Uterus (tissue), 4 donors: ENCODE measurements around the gene AXIN1. TPM values are rescaled to one million over a fixed set of nuclear protein-coding genes. Genes with fewer than 3 reads are reported as not detected.

ENCODE experiments used
- DNase-seq, 2 donors: peaks; one replicate each; pipeline ENCODE4 v3.0.0-alpha.2; 2019 to 2020
- H3K27ac ChIP-seq, 2 donors: fragments of 200-600 bp; sonication (generic); 1 replicate in 1 of 2; 2 replicates in 1 of 2; pipeline ENCODE4 v1.5.1; 2016 to 2018
- H3K27me3 ChIP-seq, 2 donors: fragments of 200-600 bp; sonication (generic); one replicate each; pipeline ENCODE4 v1.5.1; 2018 to 2019; ENCODE audit warnings: control low read depth in 1 of 2
- H3K36me3 ChIP-seq, 2 donors: fragments of 200-600 bp; sonication (generic); one replicate each; pipeline ENCODE4 v1.5.1; 2019; ENCODE audit warnings: control low read depth in 1 of 2
- H3K4me1 ChIP-seq, 2 donors: fragments of 200-600 bp; sonication (generic); one replicate each; pipeline ENCODE4 v1.5.1; 2018 to 2019; ENCODE audit warnings: control low read depth in 1 of 2
- H3K4me3 ChIP-seq, 2 donors: fragments of 200-600 bp; sonication (generic); 1 replicate in 1 of 2; 2 replicates in 1 of 2; pipeline ENCODE4 v1.5.1; 2018 to 2019; ENCODE audit warnings: mild to moderate bottlenecking in 1 of 2
- H3K9me3 ChIP-seq, 2 donors: fragments of 200-600 bp; sonication (generic); one replicate each; pipeline ENCODE4 v1.5.1; 2019; ENCODE audit warnings: control low read depth in 1 of 2
- POLR2A ChIP-seq, 2 donors: fragments of 450-650 bp; IDR thresholded peaks; one replicate each; pipeline ENCODE4 v1.6.1; 2016; ENCODE audit warnings: antibody characterized with exemption in 2 of 2, mild to moderate bottlenecking in 1 of 2, moderate library complexity in 1 of 2
- intact Hi-C: fragments of 100-400 bp; cut with DNase I; formaldehyde crosslinking; loops from one replicate; pipeline ENCODE4 v1.15.1; 2023; ENCODE audit warnings: low total_unique reads
- total RNA-seq, 4 donors: library from RNA; depleted of rRNA in 3 of 4; stranded (reverse); fragments of >200 nt in 3 of 4; gene quantifications; one replicate each; pipeline versions ENCODE4 v1.1.0 to v1.2.4, GENCODE V29; 2014 to 2023
- TF ChIP-seq, protein P1 (sequence below), 4 experiments: fragments of 200-600 bp in 2 of 4; fragments of 450-650 bp in 2 of 4; sonication (generic) in 2 of 4; IDR thresholded peaks; one replicate each; pipeline ENCODE4 v1.5.1; 2016 to 2019; ENCODE audit warnings: antibody characterized with exemption in 4 of 4, mild to moderate bottlenecking in 2 of 4, moderate library complexity in 1 of 4
- donor health status: DM: yes; HTN: yes; CAD: no.

Gene AXIN1
- total RNA-seq, 4 donors from 2014 or later: 6.2 to 23.6 (median 19.9) TPM

GRCh38 chr16:297832-298231, 54.7 kb downstream of the AXIN1 start:
- Histone ChIP-seq H3K27ac (no peak overlapping the region), H3K27me3 (no peaks in the 10 kb centered on the region), H3K4me1 (no peaks in the 10 kb centered on the region), H3K36me3 (no peaks in the 10 kb centered on the region), H3K4me3 (no peak overlapping the region), H3K9me3 (no peaks in the 10 kb centered on the region)
- TF ChIP-seq, protein P1, sequence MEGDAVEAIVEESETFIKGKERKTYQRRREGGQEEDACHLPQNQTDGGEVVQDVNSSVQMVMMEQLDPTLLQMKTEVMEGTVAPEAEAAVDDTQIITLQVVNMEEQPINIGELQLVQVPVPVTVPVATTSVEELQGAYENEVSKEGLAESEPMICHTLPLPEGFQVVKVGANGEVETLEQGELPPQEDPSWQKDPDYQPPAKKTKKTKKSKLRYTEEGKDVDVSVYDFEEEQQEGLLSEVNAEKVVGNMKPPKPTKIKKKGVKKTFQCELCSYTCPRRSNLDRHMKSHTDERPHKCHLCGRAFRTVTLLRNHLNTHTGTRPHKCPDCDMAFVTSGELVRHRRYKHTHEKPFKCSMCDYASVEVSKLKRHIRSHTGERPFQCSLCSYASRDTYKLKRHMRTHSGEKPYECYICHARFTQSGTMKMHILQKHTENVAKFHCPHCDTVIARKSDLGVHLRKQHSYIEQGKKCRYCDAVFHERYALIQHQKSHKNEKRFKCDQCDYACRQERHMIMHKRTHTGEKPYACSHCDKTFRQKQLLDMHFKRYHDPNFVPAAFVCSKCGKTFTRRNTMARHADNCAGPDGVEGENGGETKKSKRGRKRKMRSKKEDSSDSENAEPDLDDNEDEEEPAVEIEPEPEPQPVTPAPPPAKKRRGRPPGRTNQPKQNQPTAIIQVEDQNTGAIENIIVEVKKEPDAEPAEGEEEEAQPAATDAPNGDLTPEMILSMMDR (IDR thresholded peaks at IDR 0.05): no peak
- intact Hi-C loops: no loop called here
- no peak for DNase-seq

DNA sequence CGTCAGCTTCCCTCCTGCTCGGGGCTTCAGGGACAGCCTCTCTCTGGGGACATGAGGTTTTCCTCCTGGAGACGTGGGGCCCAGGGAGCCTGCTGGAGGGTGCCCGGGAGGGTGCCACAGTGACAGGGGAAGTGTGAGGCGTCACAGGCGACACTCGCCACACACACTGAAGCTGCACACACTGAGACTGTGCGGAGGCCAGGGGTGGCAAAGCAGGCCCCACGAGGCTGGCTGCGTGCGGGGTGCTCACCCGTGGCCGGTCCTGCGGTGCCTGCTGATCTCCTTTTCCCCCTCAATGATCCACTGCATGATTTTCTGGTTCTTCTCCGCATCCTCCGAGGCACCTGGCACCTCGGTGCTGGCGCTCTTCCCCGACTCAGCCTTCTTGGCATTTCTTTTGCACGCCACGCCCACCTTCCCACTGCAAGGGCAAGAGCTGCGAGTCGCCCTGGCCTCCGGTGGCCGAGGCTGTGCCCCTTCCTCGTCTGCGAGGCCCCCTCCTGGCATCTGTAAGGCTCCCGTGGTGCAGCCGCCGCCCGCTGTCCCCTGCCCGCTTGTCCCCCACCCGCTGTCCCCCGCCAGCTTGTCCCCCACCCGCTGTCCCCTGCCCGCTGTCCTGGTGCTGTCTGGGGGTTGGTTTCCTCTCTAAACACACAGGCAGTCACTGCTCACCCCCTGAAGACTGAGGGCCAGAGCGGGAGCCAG, 55.6 kb downstream of the AXIN1 start:
- no peaks in the 10 kb centered on the region for H3K4me1 ChIP-seq
- DNase-seq: no peak
- no peaks in the 10 kb centered on the region for H3K27me3 ChIP-seq
- intact Hi-C loops: no loop called here
- H3K4me3 ChIP-seq: no peak overlapping the region
- H3K27ac ChIP-seq: no peak overlapping the region
- TF ChIP-seq, protein P1 (IDR thresholded peaks at IDR 0.05): no peak
- TF ChIP-seq POLR2A (IDR thresholded peaks at IDR 0.05): no peak
- no peaks in the 10 kb centered on the region for H3K36me3 ChIP-seq
- no peaks in the 10 kb centered on the region for H3K9me3 ChIP-seq

DNA sequence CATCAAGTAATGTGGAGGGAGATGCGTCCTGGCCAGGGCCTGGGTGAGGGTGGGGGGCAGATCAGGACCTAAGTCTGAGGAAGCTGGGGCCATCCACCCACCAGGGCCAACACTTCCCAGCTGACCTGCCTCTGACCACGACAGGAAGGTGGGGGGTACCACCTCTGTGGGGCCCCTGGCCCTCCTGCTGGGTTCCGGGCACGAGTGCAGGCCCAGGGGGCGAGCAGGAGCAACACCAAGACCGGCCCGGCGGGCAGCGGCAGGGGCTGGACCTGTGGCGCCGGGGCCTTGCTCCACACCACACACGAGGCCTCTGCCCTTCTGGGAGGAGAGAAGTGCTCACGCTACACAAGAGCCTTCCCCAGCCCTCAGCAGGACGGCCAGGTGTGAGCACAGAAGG, 56.2 kb downstream of the AXIN1 start:
- H3K27me3 ChIP-seq: no peaks in the 10 kb centered on the region
- H3K27ac ChIP-seq: no peak overlapping the region
- TF ChIP-seq POLR2A (IDR thresholded peaks at IDR 0.05): no peak
- TF ChIP-seq, protein P1 (IDR thresholded peaks at IDR 0.05): no peak
- no peak for DNase-seq
- H3K4me1 ChIP-seq: no peaks in the 10 kb centered on the region
- intact Hi-C loops: no loop called here
- H3K9me3 ChIP-seq: no peaks in the 10 kb centered on the region
- H3K4me3 ChIP-seq: no peak overlapping the region
- H3K36me3 ChIP-seq: no peaks in the 10 kb centered on the region

DNA sequence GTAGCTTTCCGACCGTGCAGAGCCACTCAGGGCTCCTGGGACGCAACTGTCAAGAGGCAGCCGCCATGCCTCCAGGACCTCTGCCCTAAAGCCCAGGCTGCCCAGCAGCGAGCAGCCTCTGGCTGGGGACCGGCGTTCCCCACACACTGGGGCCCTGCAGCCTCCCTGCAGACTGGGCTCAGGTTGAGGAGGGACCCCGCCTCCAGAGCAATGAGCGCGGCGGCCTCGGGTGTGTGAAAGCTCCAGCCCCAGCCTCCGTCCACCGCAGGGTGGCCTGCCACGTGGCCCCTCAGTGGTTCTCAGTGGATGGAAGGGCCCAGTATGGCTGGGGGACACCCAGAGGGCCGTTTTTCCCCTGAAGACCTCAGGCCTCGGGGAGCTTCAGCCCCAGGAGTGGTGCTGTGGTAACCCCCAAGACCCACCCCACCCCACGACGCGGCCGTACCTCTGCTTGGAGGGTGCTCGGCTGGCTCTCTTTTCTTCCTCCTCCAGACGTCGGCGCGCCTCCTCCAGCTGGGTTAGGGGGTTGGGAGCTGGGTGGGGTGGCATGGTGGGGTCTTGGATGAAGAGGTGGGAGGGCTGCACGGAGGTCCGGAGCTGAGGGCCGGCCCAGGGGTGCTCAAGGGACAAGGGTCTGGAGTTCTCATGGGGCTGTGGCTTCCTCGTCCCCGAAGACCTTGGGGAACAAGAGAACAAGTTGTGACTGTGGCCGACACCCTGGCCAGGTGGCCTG, 59.3 kb downstream of the AXIN1 start:
- Histone ChIP-seq H3K9me3 (no peaks in the 10 kb centered on the region), H3K36me3 (no peaks in the 10 kb centered on the region), H3K27ac (no peak overlapping the region), H3K27me3 (no peaks in the 10 kb centered on the region), H3K4me1 (no peaks in the 10 kb centered on the region), H3K4me3 (no peak overlapping the region)
- DNase-seq: no peak
- TF ChIP-seq, protein P1 (IDR thresholded peaks at IDR 0.05): no peak
- no peak for TF ChIP-seq POLR2A (IDR thresholded peaks at IDR 0.05)
- intact Hi-C loops: no loop called here

- Histone ChIP-seq H3K4me3 (no peak overlapping the region), H3K27ac (no peak overlapping the region), H3K27me3 (no peaks in the 10 kb centered on the region), H3K36me3 (no peaks in the 10 kb centered on the region), H3K4me1 (no peaks in the 10 kb centered on the region), H3K9me3 (no peaks in the 10 kb centered on the region)
- TF ChIP-seq, protein P1 (IDR thresholded peaks at IDR 0.05): no peak
- no peak for TF ChIP-seq POLR2A (IDR thresholded peaks at IDR 0.05)
- intact Hi-C loops: no loop called here
- no peak for DNase-seq
Observed at GRCh38 chr16:291539-291938, 61.0 kb downstream of the AXIN1 start.
